Small intestine (tissue), 16 donors: ENCODE results near the gene TANGO6. TPM values are rescaled to one million over a fixed set of nuclear protein-coding genes. Genes with fewer than 3 reads are reported as not detected.

ENCODE experiments used
- DNase-seq, 2 donors: peaks; one replicate each; pipeline versions ENCODE4 v3.0.0 to v3.0.0-alpha.2; 2013
- FAIRE-seq: peaks from 2 replicates; lab custom pipeline; 2012; peaks lifted over from hg19 to GRCh38; lab: Jason Lieb, UNC
- H3K27ac ChIP-seq, 3 donors: one replicate each; pipeline ENCODE4 v1.5.1; 2013; ENCODE audit warnings: low read length in 2 of 3, mild to moderate bottlenecking in 2 of 3, control low read depth in 1 of 3, inconsistent platforms in 1 of 3, low read depth in 1 of 3, moderate library complexity in 1 of 3
- H3K27me3 ChIP-seq, 3 donors: one replicate each; pipeline ENCODE4 v1.6.1; 2013; ENCODE audit warnings: low read length in 3 of 3, inconsistent platforms in 1 of 3; ENCODE audit not compliant: control insufficient read depth in 3 of 3, insufficient read depth in 3 of 3
- H3K36me3 ChIP-seq, 3 donors: one replicate each; pipeline ENCODE4 v1.6.1; 2013; ENCODE audit warnings: low read length in 3 of 3, inconsistent platforms in 1 of 3, low read depth in 1 of 3, mild to moderate bottlenecking in 1 of 3, moderate library complexity in 1 of 3; ENCODE audit not compliant: control insufficient read depth in 3 of 3, insufficient read depth in 2 of 3
- H3K4me1 ChIP-seq, 3 donors: one replicate each; pipeline ENCODE4 v1.6.1; 2013; ENCODE audit warnings: low read length in 2 of 3, inconsistent platforms in 1 of 3, low read depth in 1 of 3, mild to moderate bottlenecking in 1 of 3, moderate library complexity in 1 of 3; ENCODE audit not compliant: control insufficient read depth in 3 of 3, insufficient read depth in 2 of 3
- H3K4me3 ChIP-seq, 3 donors: one replicate each; pipeline ENCODE4 v1.5.1; 2013; ENCODE audit warnings: low read length in 3 of 3, control low read depth in 1 of 3, inconsistent platforms in 1 of 3, low read depth in 1 of 3, mild to moderate bottlenecking in 1 of 3, moderate library complexity in 1 of 3
- H3K9me3 ChIP-seq, 2 donors: one replicate each; pipeline ENCODE4 v1.6.1; 2013; ENCODE audit warnings: low read depth in 1 of 2, low read length in 1 of 2; ENCODE audit not compliant: control insufficient read depth in 2 of 2, insufficient read depth in 1 of 2
- WGBS, 3 donors: extraction: QIAGEN DNeasy Blood & Tissue Kit; methylation state at CpG; one replicate each; pipeline ENCODE4 v1.1.7; 2013; 5-methylcytosine and 5-hydroxymethylcytosine counted together
- long read RNA-seq, 10 donors: transcript quantifications; one replicate each; lab custom pipeline, GENCODE V29; 2026
- polyA plus RNA-seq, 4 donors: library from polyadenylated mRNA; stranded (reverse) in 3 of 4; unstranded in 1 of 4; fragments of 200-250 nt in 3 of 4; fragments of 120-200 nt in 1 of 4; gene quantifications; one replicate each; pipeline versions ENCODE4 v1.2.1 to v1.2.3, GENCODE V29; 2013
- donor health status: healthy with polysubstance abuse.
- donor health status: control.
- donor health status: control.
- donor health status: Bipolar disorder and iron deficiency.
- donor health status: healthy.

TANGO6 gene
- polyA plus RNA-seq = 1 to 10 TPM in 3 of 4 donors, under 1 TPM in 1; 0.67 to 7.7 (median 2.9) TPM
- long read RNA-seq, donor 1 = 0 reads
- long read RNA-seq, donor 2 = 0 reads
- long read RNA-seq, donor 3 = 0 reads
- long read RNA-seq, donor 4 = 0 reads
- long read RNA-seq, donor 5 = 0 reads
- long read RNA-seq, donor 6 = 0 reads
- long read RNA-seq, donor 7, full-length matches to known transcripts = 4 of 4 reads
- long read RNA-seq, donor 7, partial matches to known transcripts = 0 of 4 reads
- long read RNA-seq, donor 7, other reads (novel, unspliced or antisense) = 0 of 4 reads
- long read RNA-seq, donor 8 = 0 reads
- long read RNA-seq, donor 9 = 0 reads
- long read RNA-seq, donor 10 = 0 reads

GRCh38 chr16:68843482-68844210 is at the start of gene TANGO6:
Gene TANGO6 (plus strand): TSS chr16:68843531. CDS start chr16:68843618, 87 bp downstream.
- FAIRE-seq (no peak), DNase-seq (peak; percentile 78 to 90)
- Histone ChIP-seq H3K36me3 (no peaks in the 10 kb centered on the region), H3K9me3 (no peaks in the 10 kb centered on the region), H3K4me1 (peaks cover 0 to 4% (median 3%) of the 10 kb centered on the region in 3 donors), H3K4me3 (peak within 1 kb of the TSS; percentile 88 to 97 (median 88)), H3K27me3 (no peaks in the 10 kb centered on the region), H3K27ac (peak within 1 kb of the TSS; percentile 44 to 76 (median 63))
- 0 to 1% (median 1%) methylated on average over 49 to 55 of the region's 55 CpGs for WGBS, 3 donors

- H3K36me3 ChIP-seq = peaks cover 0 to 52% (median 4%) of the 10 kb centered on the region in 3 donors
- H3K9me3 ChIP-seq = no peaks in the 10 kb centered on the region
- peaks cover 0 to 25% (median 0%) of the 10 kb centered on the region in 3 donors for H3K4me1 ChIP-seq
- no peak overlapping the region for H3K4me3 ChIP-seq
- 67 to 81% (median 75%) methylated on average over 2 of the region's 2 CpGs for WGBS, 3 donors
- DNase-seq = no peak
- H3K27me3 ChIP-seq = no peaks in the 10 kb centered on the region
- peak overlapping the region in 1 of 3 donors; percentile 14 for H3K27ac ChIP-seq
- no peak for FAIRE-seq
Measured at GRCh38 chr16:68798398-68798797, 44.9 kb upstream of the TANGO6 start.

- H3K4me3 ChIP-seq = no peak overlapping the region
- 18 to 19% (median 18%) methylated on average over 5 of the region's 5 CpGs for WGBS, 3 donors
- no peak for FAIRE-seq
Measured at GRCh38 chr16:68800257-68800875, 43.0 kb upstream of the TANGO6 start.

GRCh38 chr16:68802190-68802589 is 41.1 kb upstream of the TANGO6 start:
- Histone ChIP-seq H3K9me3 (no peaks in the 10 kb centered on the region), H3K36me3 (peaks cover 0 to 40% (median 4%) of the 10 kb centered on the region in 3 donors), H3K27me3 (no peaks in the 10 kb centered on the region), H3K4me3 (no peak overlapping the region), H3K27ac (peak overlapping the region in 1 of 3 donors; percentile 37), H3K4me1 (peaks cover 0 to 15% (median 0%) of the 10 kb centered on the region in 3 donors)
- FAIRE-seq (no peak), DNase-seq (peak in 1 of 2 donors; percentile 24)
- WGBS, 3 donors = 55 to 76% (median 64%) methylated on average over 7 of the region's 7 CpGs

More at GRCh38 chr16:68800257-68800875, 43.0 kb upstream of the TANGO6 start:
- DNase-seq = peak; percentile 61 to 78
- Histone ChIP-seq H3K27ac (no peak overlapping the region), H3K9me3 (no peaks in the 10 kb centered on the region), H3K27me3 (no peaks in the 10 kb centered on the region), H3K4me1 (peaks cover 0 to 15% (median 0%) of the 10 kb centered on the region in 3 donors), H3K36me3 (peaks cover 0 to 42% (median 4%) of the 10 kb centered on the region in 3 donors)

GRCh38 chr16:68806422-68806821 is 36.9 kb upstream of the TANGO6 start:
- no peak for FAIRE-seq
- WGBS, 3 donors = 87 to 98% (median 96%) methylated on average over 2 of the region's 2 CpGs
- Histone ChIP-seq H3K9me3 (no peaks in the 10 kb centered on the region), H3K27me3 (no peaks in the 10 kb centered on the region), H3K4me1 (no peaks in the 10 kb centered on the region), H3K36me3 (peaks cover 2 to 69% (median 13%) of the 10 kb centered on the region in 3 donors), H3K27ac (no peak overlapping the region), H3K4me3 (no peak overlapping the region)
- no peak for DNase-seq

GRCh38 chr16:68806981-68807380 is 36.4 kb upstream of the TANGO6 start:
- DNase-seq (no peak), FAIRE-seq (no peak)
- Histone ChIP-seq H3K4me1 (no peaks in the 10 kb centered on the region), H3K9me3 (no peaks in the 10 kb centered on the region), H3K36me3 (peaks cover 2 to 69% (median 14%) of the 10 kb centered on the region in 3 donors), H3K27me3 (no peaks in the 10 kb centered on the region), H3K27ac (no peak overlapping the region), H3K4me3 (no peak overlapping the region)
- 52 to 62% (median 58%) methylated on average over 1 of the region's 1 CpG for WGBS, 3 donors

GRCh38 chr16:68814516-68814915 is 28.8 kb upstream of the TANGO6 start:
- Histone ChIP-seq H3K4me3 (no peak overlapping the region), H3K36me3 (peaks cover 12 to 85% (median 16%) of the 10 kb centered on the region in 3 donors), H3K4me1 (no peaks in the 10 kb centered on the region), H3K27me3 (no peaks in the 10 kb centered on the region), H3K9me3 (no peaks in the 10 kb centered on the region), H3K27ac (no peak overlapping the region)
- FAIRE-seq (no peak), DNase-seq (no peak)
- WGBS, 3 donors = 82 to 100% (median 94%) methylated on average over 3 of the region's 3 CpGs
